Measurements from ENCODE around the gene PDGFD.

PDGFD gene

GRCh38 chr11:103872748-103873147, 291.2 kb downstream of the PDGFD start:
- peak; percentile 12 to 36 (median 33) for DNase-seq

GRCh38 chr11:103871923-103872551, 291.9 kb downstream of the PDGFD start:
- no peak for DNase-seq

GRCh38 chr11:103870821-103871309, 293.1 kb downstream of the PDGFD start:
- peak; percentile 68 to 72 (median 71) for DNase-seq

- DNase-seq = no peak
Measured at GRCh38 chr11:103867481-103867880, 296.5 kb downstream of the PDGFD start.

- DNase-seq = peak; percentile 14 to 40 (median 18)
Measured at GRCh38 chr11:103863497-103863896, 300.4 kb downstream of the PDGFD start.

- no peak for DNase-seq
Measured at GRCh38 chr11:103862802-103863174, 301.2 kb downstream of the PDGFD start.

- peak; percentile 19 to 58 (median 50) for DNase-seq
Measured at GRCh38 chr11:103862094-103862801, 301.7 kb downstream of the PDGFD start.
